Activated T-cell treated with anti-CD3 and anti-CD28 coated beads for 48 hours (primary cell): ENCODE results near the gene P2RX1.

Source experiments
- DNase-seq: peaks from one replicate; pipeline ENCODE4 v3.0.0-alpha.2; 2020; ENCODE audit warnings: low read depth

The P2RX1 gene

DNA sequence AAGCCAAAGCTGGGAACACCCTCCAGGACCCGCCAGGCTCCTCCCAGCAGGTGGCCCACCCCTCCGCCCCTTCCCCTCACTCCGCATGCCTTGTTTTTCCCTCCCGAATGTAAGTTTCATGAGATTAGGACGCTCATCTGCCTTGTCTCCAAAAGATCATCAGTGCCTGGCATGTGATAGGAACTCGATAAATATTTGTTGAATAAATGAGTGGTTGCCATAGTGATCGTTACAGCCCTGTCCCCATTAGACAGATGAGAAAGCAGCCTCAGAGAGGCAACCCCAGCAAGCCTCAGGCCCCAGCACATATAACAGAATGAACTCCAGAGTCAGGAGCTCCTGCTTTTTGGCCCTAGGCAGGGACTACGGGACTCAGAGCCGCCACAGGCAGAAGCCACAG lies 28.5 kb downstream of the P2RX1 start:
- no peak for DNase-seq

DNA sequence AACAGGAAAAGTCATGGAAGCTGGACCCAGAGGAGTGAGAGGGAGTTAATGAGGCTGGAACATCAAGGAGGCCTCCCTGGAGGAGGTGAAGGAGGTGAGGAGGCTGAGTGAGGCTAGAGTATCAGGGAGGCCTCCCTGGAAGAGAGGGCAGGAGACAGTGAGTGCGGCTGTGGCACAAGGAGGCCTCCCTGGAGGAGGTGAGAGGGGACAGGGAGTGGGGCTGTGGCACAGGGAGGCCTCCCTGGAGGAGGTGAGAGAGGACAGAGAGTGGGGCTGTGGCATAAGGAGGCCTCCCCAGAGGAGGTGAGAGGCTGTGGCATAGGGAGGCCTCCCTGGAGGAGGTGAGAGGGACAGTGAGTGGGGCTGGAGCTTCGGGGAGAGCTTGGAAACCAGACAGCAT lies 28.9 kb downstream of the P2RX1 start:
- DNase-seq = no peak

DNA sequence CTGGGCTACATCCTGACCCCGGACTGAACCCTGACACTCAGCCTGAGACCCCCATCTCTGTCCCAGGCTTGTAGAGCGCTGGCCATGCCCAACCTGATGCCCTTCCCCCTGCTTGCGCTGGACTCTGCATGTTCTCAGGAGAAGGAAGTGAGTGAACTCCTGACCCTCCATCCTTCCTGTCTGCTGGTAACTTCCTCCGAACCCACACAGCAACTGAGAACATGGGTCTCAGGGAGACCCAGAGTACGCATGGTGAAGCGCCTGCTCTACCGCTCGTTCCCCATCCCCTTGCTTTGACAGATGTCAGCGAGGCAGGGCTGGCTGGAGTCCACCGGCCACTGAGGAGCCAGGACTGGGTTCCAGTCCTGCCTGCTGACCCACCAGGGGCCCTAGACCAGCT lies 29.5 kb downstream of the P2RX1 start:
- DNase-seq = no peak

DNA sequence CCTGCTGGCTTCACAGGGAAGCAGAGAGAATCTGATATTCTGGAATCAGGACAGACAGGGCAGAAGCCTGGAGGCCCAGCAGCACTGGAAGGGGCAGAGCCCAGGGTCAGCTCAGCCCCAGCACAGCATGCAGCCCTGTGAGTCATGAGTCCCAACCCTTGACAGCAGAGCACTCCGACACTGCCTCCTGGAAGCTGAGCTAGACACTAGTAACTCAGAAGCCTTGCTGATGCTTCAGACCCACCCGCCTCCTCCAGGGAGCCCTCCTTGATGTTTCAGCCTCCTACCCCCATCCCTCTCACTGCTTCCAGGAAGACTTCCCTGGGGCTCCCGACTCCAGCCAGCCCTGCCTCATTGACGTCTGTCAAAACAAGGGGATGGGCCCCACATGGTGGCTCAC lies 30.3 kb downstream of the P2RX1 start:
- DNase-seq = no peak

DNA sequence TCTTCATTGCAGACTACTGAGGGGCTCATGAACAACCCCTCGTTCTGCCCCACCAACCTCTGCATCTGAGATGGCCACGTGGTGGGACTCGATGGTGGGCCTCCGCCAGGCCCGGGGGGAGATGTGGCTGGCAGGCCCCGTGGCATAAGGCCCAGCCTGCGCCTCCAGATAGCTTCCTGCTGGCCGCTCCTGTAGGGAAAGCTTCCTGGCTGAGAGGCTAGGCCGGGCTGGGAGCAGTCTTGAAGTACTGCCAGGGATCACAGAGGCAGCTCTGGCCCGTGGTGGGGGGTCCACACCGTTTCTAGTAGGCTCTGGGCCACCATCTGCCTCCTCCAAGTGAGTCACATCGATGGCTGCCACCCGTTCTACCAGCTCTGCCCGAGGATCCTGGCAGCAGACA lies 31.0 kb downstream of the P2RX1 start:
- DNase-seq = no peak

DNA sequence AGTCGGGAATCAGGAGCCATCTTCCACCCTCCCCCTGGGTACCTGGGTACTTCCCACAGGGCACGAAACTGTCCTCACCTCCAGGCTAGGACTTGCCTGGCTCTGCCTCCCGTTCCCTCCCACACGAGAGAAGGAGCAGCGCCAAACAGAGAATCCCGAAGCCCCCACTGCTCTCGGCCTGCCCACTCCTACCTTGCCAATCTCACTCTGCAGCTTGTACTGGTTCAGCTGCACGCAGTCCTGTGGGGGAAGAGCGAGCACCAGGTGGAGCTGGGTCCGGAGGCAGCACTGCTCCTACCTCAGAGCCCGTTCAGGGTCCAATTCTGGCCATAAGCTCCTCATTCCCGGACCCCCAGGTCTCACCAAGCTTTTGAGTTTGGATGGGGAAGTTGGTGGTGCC lies 32.1 kb downstream of the P2RX1 start:
- DNase-seq = no peak

DNA sequence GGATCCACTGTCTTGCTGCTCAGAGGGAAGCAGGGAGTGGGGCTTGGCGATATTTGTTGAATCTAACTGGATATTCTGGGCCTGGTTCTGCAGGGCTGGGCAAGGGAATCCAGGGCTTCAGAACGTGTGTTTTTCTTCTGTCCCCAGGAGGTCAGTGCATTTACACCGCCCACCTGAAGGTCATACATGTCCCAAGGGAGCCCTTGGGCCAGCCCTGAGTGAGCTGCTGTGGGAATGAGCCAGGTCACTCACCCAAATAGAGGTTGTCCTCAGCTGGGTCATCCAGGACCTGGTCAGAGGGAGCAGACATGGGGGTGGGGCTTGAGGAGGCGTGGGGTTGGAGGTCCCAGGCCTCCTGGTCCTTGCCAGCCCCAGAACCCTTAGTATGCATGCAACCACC lies 34.0 kb downstream of the P2RX1 start:
- DNase-seq = no peak

DNA sequence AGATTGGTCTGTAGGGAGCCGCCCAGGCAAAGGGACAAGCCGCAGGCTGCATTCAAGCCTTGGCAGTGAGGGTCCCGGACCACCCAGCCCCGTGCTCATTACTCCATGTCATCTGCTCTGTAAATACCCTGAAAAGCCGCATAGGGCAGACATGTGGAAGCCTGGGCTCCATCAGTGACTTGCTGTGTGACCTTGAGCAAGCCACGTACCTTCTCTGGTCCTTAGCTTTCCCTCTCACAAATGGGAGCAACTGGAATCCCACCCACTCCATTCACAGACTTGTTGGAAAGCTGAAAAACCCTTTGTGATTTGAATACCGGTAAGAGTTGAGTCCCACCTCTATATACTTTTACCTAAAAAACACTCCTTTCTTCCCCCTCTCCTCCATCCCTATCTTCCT lies 35.3 kb downstream of the P2RX1 start:
- no peak for DNase-seq

DNA sequence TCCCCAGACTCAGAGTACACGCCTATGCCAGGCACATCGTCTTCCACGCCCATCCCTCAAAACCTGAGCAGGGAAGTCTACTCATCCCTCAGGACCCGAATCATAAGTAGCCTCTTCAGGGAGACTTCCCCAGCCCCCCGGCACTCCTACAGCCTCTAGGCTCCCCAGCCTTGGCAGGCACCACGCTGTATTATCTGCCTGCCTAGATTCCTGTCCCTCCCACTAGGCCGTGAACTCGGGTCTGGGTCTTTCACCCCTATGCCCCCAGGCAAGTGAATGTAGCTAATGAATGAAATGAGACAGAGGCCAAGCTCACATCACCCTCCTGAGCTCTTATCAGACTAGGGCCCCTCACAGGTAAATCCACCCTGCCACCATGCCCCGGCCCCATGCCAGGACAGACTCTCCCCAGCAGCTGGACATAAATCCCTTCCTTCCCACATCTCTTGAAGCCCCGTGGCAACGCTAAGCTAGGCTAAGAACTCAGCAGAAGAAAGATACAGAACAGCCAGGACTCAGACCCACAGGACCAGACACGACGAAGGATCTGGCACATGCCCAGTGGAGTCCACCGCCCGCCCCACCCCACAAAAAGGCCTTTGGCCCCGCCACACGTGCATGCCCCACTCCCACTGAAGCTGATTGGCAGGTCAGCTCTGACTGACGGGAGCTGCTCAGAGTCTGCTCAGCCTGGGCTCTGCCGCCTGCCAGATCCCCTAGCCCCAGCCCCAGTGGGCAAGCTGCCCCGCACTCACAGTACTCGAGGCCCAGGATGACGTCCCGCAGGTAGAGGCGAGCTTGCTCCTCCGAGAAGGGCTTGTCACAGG lies 36.5 kb downstream of the P2RX1 start:
- no peak for DNase-seq

DNA sequence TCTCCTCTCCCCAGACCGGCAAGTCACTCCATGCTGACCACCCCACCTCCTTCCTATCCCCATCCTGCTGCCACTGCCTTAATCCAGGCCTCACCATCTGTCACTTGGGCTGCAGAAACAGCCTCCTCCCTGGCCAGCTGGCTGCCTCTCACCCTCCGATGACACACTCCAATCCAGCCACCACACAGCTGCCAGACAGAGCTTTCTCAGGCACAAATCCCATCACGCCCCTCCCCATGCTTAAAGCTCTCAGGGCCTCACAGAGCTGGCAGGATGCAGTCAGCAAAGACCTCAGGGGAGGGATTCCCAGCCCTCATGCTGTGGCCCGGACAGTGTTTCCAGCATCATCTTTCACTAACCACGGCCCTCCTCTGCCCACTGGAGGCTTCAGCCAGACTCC lies 37.1 kb downstream of the P2RX1 start:
- DNase-seq = no peak

DNA sequence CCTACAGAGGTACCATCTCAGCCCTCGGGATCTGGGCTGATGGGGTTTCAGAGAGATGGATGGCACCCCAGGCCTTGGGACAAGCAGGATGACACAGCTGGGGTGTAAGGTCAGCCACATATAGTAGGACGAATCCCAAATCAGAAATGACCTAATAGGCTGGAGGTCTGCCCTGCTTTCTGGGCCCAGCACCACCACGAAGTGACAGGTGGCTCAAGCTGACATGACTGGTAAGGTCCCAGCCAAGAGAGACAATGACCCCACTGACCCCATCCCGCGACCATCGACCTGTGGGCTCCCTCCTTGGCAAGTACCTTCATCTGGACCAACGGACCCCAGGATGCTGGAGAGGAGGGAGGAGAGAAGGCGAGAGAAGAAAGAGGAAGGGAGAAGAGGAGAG lies 39.0 kb downstream of the P2RX1 start:
- DNase-seq = no peak

DNA sequence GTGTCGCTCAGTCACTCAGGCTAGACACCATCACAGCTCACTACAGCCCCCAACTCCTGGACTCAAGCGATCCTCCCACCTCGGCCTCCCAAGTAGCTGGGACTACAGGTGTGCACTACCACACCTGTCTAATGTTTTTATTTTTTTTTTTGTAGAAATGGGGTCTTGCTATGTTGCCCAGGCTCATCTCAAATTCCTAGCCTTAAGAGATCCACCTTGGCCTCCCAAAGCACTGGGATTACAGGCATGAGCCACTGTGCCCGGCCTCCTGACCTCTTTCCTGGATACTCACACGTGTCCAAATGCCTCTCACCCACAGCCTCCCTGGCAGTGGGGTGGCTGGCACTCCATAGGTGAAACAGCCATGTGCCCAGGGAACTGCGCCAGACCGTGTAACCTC lies 40.9 kb downstream of the P2RX1 start:
- no peak for DNase-seq

DNA sequence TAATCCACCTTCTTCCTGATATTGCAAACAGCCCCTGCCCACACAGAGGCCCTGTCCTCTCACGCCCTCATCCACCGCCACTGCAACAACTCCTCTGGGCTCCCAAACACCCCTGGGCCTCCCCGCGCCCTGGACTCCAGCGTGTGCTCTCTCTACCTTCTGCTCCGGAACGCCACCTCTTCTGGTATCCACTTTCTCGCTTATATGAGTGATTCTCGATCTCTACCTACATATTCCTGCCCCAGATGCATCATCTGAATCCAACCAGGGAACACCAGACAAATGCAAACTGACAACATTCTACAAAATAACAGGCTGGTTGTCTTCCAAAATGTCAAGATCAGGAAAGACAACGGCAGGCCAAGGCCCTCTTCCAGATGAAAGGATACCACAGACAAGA lies 42.4 kb downstream of the P2RX1 start:
- DNase-seq = no peak

DNA sequence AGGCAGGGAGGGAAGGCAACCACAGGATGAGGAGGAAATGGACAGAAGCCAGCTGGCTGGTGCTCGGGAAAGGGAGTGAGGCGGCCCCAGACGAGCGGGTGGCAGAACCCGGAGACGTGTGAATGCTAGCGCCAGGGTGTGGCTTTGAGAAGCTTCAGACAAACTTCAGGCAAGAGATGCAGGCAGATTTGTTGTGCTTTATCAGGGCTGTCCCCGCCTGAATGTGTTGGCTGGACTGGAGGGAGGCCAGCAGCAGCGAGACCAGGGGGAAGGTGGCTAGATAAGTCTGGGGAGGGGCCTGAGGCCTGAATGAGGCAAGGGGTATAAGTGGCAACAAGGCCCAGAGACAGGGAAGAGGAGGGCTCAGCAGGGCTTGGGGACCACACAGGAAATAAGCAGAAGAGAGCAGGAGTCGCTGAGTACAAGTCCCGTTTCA lies 45.4 kb downstream of the P2RX1 start:
- DNase-seq = no peak

DNA sequence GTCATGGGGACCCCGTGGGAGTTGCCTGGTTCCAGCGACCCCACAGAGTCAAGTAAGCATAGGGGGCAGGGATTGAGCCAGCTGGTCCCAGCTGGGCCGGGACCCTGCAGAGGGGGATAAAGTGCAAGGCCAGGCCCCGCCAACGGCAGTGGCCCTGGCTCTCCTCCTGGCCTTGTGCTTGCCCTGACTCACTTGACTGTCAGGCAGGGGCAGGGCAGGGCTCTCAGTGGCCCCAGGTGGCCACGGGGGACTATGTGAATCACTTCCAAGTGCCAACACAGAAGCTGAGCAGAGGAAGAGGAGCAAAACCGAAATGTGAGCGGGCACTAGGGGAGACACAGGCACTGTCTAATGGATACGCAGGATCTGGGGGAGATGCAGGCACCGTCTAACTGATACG lies 48.7 kb downstream of the P2RX1 start:
- DNase-seq = no peak

DNA sequence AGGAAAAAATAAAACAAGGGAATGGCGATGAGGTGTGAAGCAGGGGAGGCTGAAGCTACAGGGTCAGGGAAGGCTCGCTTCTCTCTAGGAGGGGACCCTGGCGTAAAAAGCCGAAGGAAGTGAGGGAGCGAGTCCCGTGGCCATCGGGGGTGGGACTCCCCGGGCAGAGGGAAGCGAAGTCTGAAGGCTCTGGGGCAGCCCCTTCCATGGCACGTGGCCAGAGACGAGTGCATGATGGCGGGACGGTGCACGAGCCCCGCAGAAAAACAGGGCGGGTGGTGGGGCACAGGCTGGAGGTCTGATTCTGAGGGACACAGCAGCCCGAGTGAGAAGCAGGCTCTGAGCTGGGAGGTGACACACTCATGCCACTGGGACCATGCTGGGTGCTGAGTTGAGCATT lies 49.2 kb downstream of the P2RX1 start:
- no peak for DNase-seq

DNA sequence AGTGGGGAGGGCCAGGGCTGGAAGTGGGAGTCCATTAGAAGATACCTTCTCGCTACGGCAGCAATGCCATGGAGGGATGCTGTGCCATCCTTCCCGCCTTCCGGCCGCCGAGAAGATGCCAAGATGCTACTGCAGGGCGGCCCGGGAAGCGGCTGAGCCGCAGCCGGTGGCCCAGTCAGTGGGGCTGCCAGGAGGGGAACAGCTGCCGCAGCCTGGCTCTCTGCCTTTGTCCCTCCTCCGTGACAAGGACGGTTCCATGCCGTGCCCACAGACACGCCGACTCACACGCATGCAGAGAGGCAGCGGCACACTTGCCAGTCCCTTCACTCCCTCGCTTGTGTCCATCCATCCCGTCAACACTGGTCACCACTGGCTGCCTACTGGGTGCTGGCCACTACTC lies 50.0 kb downstream of the P2RX1 start:
- no peak for DNase-seq

DNA sequence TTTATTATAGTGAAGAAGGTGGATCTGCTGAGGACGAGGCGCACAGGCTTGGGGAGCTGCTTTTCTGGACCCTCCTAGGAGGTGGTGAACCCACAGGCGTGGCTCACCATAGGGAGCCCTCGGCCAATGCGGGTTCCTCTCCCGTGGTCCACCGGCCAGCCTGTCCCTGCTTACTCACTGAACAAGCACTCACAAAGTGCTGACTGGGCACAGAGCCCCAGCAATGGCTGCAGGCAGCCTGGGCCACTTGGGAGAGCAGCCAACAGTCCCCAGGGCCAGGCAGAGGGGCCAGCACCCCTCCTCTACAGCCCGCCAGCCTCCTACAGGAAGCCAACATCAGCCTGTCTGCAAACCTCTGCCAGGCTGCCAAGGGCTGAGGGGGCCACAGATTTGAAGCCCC lies 51.1 kb downstream of the P2RX1 start:
- DNase-seq = no peak

DNA sequence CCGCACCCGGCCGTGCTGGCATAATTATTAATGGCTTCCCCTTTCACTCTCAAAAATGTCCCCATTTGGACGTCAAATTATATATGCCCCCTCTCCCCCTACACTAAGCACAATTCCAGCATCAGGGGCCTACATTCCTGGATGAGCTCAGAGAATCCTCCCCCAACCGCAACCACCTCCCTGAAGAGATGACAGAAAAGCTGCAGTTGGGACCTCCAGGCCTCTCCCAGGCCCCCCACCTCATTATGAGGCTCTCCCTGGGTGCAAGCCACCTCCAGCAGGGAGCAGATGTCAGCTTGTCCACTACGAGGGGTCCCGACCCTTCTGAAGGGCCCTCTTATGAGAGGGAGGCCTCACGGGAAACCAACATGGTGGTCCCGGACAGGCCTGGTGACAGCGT lies 51.7 kb downstream of the P2RX1 start:
- DNase-seq = no peak

DNA sequence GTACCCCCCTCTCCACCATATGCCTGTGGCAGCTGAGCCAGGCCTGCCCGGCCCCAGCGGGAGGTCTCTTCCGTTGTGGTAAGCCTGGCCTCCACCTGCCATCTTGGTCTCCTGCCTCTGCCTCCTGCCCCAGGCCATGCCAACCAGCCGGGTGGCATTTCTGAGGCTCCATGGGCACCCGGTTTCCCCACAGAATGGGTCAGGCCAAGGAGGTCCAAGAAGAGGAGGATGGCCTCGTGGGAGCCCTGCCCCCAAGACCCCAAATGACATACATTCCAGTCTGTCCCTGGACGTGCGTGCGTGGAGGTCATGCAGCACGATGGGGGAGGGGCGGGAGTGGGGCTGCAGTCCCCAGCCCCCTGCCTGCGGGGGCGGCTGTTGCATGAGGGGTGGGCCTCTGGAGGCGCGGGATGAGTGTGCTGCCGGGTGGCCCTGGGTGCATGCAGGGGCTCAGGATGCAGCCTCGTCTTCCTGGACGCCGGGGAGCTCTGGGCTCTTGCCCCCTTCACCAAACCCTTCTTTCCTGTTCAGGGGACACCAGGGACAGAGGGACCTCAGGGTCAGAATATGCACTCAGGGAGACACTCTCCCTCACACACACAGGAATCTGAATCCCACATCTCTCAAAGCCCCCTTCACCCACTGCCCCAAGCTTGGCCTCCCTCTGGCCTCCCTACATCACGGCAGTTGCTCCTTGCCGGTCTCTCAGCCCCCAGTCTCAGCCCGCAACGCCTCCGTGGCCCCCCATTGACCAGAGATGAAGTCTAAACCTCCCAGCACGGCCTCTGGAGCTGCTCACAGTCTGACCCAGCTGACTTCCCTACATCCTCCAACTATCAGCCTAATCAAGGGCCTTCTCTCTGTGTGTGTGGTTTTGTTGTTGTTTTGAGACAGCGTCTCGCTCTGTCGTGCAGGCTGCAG lies 54.2 kb downstream of the P2RX1 start:
- DNase-seq = no peak

DNA sequence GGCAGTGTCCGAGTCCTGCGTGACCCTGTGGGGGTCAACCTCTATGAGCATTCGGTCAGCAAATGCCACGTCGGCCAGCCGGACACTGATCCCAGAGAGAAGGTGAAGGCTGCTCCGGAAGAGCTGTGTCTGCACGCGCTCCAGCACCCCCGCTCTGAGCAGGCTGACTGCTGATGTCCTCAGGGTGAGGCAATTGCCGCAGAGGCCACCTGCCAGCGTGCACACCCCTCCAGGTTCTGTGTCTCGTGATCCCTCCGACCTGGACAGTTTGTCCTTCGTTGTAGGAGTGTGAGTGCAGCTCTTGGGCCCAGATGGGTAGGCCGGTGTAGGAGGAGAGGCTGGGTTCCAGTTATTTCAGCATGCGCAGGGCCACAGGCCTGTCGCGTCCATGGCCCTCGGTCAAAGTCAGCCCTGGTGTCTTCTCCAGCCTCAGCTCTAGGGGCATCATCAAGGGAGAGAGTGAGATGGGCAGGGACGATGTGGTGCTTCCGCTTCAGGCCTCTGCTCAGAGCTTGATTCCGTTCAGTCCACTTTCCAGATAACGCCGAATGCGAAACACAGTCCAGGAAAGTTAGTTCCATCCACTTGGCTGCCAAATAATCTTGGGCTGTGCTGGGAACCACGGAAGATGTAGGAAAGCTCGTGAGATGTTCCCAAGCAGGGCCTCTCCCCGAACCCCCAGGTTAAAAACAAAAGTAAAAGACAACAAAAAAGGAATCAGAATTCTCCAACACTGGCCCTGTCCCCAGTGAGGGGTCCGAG lies 55.1 kb downstream of the P2RX1 start:
- DNase-seq = no peak

DNA sequence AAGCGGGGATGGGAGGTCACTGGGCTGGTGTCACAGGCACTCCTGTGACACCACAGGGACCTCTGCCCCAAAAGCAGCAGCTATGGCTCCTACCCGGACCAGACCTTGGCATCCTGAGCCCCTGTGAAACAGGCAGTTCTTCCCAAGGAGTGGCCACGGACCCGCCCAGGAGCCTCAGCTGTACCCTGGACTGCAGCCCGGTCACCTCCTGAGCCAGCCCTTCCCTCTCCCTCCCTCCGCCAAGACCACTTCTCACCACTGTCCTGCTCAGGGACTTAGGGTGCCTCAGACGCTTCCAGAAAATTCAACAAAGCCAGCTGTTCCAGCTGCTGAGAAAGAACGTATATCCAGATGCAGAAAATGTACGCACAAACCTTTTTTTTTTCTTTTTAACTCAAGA lies 56.3 kb downstream of the P2RX1 start:
- DNase-seq = no peak
